Measurements from ENCODE around the gene FAM234B. TPM values are rescaled to one million over a fixed set of nuclear protein-coding genes. Genes with fewer than 3 reads are reported as not detected.

FAM234B gene
- total and polyA plus RNA-seq, 2 of the 8 experiments (the other 6 are each of a cell fraction or from before 2014, with no cell fraction given) = 12.5 to 29.1 TPM

DNA sequence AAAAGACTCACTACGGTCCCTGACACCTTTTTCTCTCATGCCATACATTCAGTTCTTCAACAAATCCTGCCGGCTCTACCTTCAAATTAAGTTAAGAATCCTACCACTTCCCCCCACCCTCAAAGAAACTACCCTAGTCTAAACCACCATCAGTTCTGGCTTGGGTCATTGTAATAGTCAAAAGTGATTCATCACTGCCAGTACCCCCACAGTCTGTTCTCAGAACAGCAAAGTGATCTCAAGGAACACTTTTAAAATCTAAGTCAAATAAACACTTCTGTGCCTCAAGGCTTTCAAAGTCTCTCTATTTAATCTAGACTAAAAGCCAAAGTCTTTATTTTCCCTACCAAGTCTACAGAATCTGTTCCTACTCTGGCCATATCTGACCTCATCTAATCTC, 12.0 kb upstream of the FAM234B start:
- H3K4me1 ChIP-seq (replicated peaks in 1 of 4; ENCODE audit: control insufficient read depth in 3 of 4, insufficient read depth in 4 of 4, low read length in 3 of 4) = peaks cover 2 to 6% (median 5%) of the 10 kb centered on the region in 4 experiments; a peak in 5 of 7 replicates
- POLR2A ChIA-PET (ENCODE audit: partially characterized antibody) = no interaction called here
- H2BK5ac ChIP-seq (ENCODE audit: low read depth, low read length) = no peak overlapping the region
- no peak overlapping the region for H2BK120ac ChIP-seq (replicated peaks; ENCODE audit: low read depth, low read length)
- H2BK15ac ChIP-seq (ENCODE audit: low read length) = no peak overlapping the region
- no peak overlapping the region for H3K27ac ChIP-seq (ENCODE audit: low read depth, low read length)
- H4K8ac ChIP-seq (ENCODE audit: extremely low read depth, insufficient read depth, low read length) = no peak overlapping the region
- no peak overlapping the region for H2BK12ac ChIP-seq (ENCODE audit: low read depth, low read length)
- H3K23ac ChIP-seq (ENCODE audit: insufficient read length) = no peak overlapping the region
- H3K9ac ChIP-seq (replicated peaks in 1 of 4; ENCODE audit: extremely low read depth in 1 of 4, low read depth in 3 of 4, low read length in 3 of 4) = no peak overlapping the region
- no peaks in the 10 kb centered on the region for H3K23me2 ChIP-seq (ENCODE audit: low read depth, low read length)
- CTCF ChIA-PET (ENCODE audit: partially characterized antibody) = no interaction called here
- H4K91ac ChIP-seq (replicated peaks; ENCODE audit: insufficient read length, low read length) = no peak overlapping the region
- no peak overlapping the region for H3K4me2 ChIP-seq (ENCODE audit: insufficient read depth in 1 of 2, low read depth in 2 of 2, low read length in 2 of 2)
- H2AK5ac ChIP-seq (ENCODE audit: low read depth, low read length) = no peak overlapping the region
- H3K79me2 ChIP-seq (ENCODE audit: control insufficient read depth in 1 of 2, insufficient read depth in 2 of 2, low read length in 2 of 2) = no peaks in the 10 kb centered on the region
- WGBS, 2 experiments (ENCODE audit: extremely low coverage in 1 of 2, insufficient coverage in 1 of 2, insufficient read length in 1 of 2, insufficient replicate concordance in 2 of 2, low coverage in 1 of 2, low lambda C conversion rate in 2 of 2, missing lambda C conversion rate in 1 of 2) = 92% methylated on average over 2 of the region's 2 CpGs; no CpG with 5 or more reads in 1 of the 2 experiments
- H3K4me3 ChIP-seq (ENCODE audit: extremely low read depth in 1 of 4, insufficient read depth in 2 of 4, low read depth in 3 of 4, low read length in 4 of 4) = no peak overlapping the region
- H3K27me3 ChIP-seq (replicated peaks in 1 of 4; ENCODE audit: control insufficient read depth in 3 of 4, extremely low read depth in 1 of 4, insufficient read depth in 3 of 4, low read length in 3 of 4) = no peaks in the 10 kb centered on the region
- no peak overlapping the region for H2BK20ac ChIP-seq (ENCODE audit: low read length)
- no peak overlapping the region for H3K14ac ChIP-seq (ENCODE audit: insufficient read length)
- no peaks in the 10 kb centered on the region for H3K9me3 ChIP-seq (ENCODE audit: insufficient read depth in 2 of 2, low read depth in 1 of 2, low read length in 1 of 2)
- H3K56ac ChIP-seq (replicated peaks; ENCODE audit: insufficient read length, low read depth, low read length) = no peak overlapping the region
- H3K18ac ChIP-seq (ENCODE audit: extremely low read depth, low read length) = peak overlapping the region; percentile 38; the same call in 1 of the 2 replicates
- H3K79me1 ChIP-seq (ENCODE audit: low read depth, low read length) = no peaks in the 10 kb centered on the region
- H4K20me1 ChIP-seq (replicated peaks in 1 of 2; ENCODE audit: control insufficient read depth in 1 of 2, insufficient read depth in 2 of 2, low read length in 2 of 2) = no peaks in the 10 kb centered on the region
- H2AFZ ChIP-seq (ENCODE audit: low read length) = no peak overlapping the region
- DNase-seq (ENCODE audit: low read depth in 1 of 2, low spot score in 2 of 2) (no peak), FAIRE-seq (no peak)
- H3K36me3 ChIP-seq (ENCODE audit: control insufficient read depth in 2 of 4, insufficient read depth in 4 of 4, low read length in 3 of 4) = no peaks in the 10 kb centered on the region
- H3K4ac ChIP-seq (replicated peaks; ENCODE audit: insufficient read length, low read depth, low read length) = no peak overlapping the region
- no peak overlapping the region for H4K5ac ChIP-seq (ENCODE audit: insufficient read length, low read depth, low read length)
- TF ChIP-seq ATF2 (IDR thresholded peaks at IDR 0.05; ENCODE audit: low read length) (no peak), BRCA1 (IDR thresholded peaks at IDR 0.05; ENCODE audit: low read depth, low read length) (no peak), RXRA (IDR thresholded peaks at IDR 0.05; ENCODE audit: insufficient read depth, low read depth, low read length) (no peak), GTF2F1 (IDR thresholded peaks at IDR 0.05; ENCODE audit: borderline replicate concordance, low read depth, low read length) (no peak), NANOG (IDR thresholded peaks at IDR 0.05; ENCODE audit: insufficient read depth, low read depth, low read length, poor library complexity, severe bottlenecking) (no peak), TAF7 (optimal IDR thresholded peaks at IDR 0.05; ENCODE audit: borderline replicate concordance, low read depth, low read length) (no peak), CTBP2 (IDR thresholded peaks at IDR 0.05; ENCODE audit: borderline replicate concordance, insufficient read depth, insufficient read length, low read length) (no peak), POU5F1 (IDR thresholded peaks at IDR 0.05; ENCODE audit: low read depth, low read length) (no peak), EGR1 (IDR thresholded peaks at IDR 0.05; ENCODE audit: borderline replicate concordance, low read depth, low read length) (no peak), HDAC2 (IDR thresholded peaks at IDR 0.05; ENCODE audit: borderline replicate concordance in 1 of 2, low read depth in 2 of 2, low read length in 2 of 2) (no peak), EZH2 (IDR thresholded peaks at IDR 0.05; ENCODE audit: low read depth, low read length, severe bottlenecking) (no peak), YY1 (IDR thresholded peaks at IDR 0.05; ENCODE audit: low read depth, low read length) (no peak)
